ENCODE data around the gene ABCA7. TPM values are rescaled to one million over a fixed set of nuclear protein-coding genes. Genes with fewer than 3 reads are reported as not detected.

Gene ABCA7
- total and polyA plus RNA-seq, 2 of the 13 experiments (the other 11 are each of a cell fraction or from before 2014, with no cell fraction given): 4.4 to 32.4 TPM

GRCh38 chr19:1064661-1065605 is 25.0 kb downstream of the ABCA7 start (continued):
- TF ChIP-seq IRF2 (CRISPR knock-in tag; IDR thresholded peaks at IDR 0.05) (peak; percentile 55; the same call in 1 of the 2 replicates), SOX13 (IDR thresholded peaks at IDR 0.05) (no peak), SOX13 (CRISPR knock-in tag; conservative IDR thresholded peaks at IDR 0.05 in 1 of 2, IDR thresholded peaks at IDR 0.05 in 1 of 2) (no peak), ZNF142 (CRISPR knock-in tag; IDR thresholded peaks at IDR 0.05) (no peak), NFE2 (CRISPR knock-in tag; IDR thresholded peaks at IDR 0.05) (no peak), PHF8 (CRISPR knock-in tag; IDR thresholded peaks at IDR 0.05) (0 out of 2 replicates have a peak, but pooled peaks have one; percentile 29), ZNF709 (CRISPR knock-in tag; IDR thresholded peaks at IDR 0.05) (0 out of 2 replicates have a peak, but pooled peaks have one; percentile 39), NR1H2 (CRISPR knock-in tag; IDR thresholded peaks at IDR 0.05; ENCODE audit: borderline replicate concordance, low read depth) (no peak), ZNF773 (CRISPR knock-in tag; IDR thresholded peaks at IDR 0.05; ENCODE audit: borderline replicate concordance) (peak; percentile 77; the same call in 1 of the 2 replicates), ZNF687 (CRISPR knock-in tag; IDR thresholded peaks at IDR 0.05) (peak; percentile 90), THRA (CRISPR knock-in tag; IDR thresholded peaks at IDR 0.05; ENCODE audit: borderline replicate concordance) (no peak), ERF (CRISPR knock-in tag; IDR thresholded peaks at IDR 0.05) (peak; percentile 33; the same call in 1 of the 2 replicates), CENPX (CRISPR knock-in tag; IDR thresholded peaks at IDR 0.05) (no peak), HOXA3 (CRISPR knock-in tag; IDR thresholded peaks at IDR 0.05) (peak; percentile 75), SP2 (CRISPR knock-in tag; IDR thresholded peaks at IDR 0.05) (peak; percentile 35; the same call in 1 of the 2 replicates), ZNF367 (CRISPR knock-in tag; IDR thresholded peaks at IDR 0.05; ENCODE audit: borderline replicate concordance) (no peak), MXI1 (IDR thresholded peaks at IDR 0.05; ENCODE audit: borderline replicate concordance, low read depth, low read length) (peak; percentile 53; the same call in 1 of the 3 replicates)

Measured in HepG2 (cell line).